Measurements from ENCODE around the gene CFAP73.

DNA sequence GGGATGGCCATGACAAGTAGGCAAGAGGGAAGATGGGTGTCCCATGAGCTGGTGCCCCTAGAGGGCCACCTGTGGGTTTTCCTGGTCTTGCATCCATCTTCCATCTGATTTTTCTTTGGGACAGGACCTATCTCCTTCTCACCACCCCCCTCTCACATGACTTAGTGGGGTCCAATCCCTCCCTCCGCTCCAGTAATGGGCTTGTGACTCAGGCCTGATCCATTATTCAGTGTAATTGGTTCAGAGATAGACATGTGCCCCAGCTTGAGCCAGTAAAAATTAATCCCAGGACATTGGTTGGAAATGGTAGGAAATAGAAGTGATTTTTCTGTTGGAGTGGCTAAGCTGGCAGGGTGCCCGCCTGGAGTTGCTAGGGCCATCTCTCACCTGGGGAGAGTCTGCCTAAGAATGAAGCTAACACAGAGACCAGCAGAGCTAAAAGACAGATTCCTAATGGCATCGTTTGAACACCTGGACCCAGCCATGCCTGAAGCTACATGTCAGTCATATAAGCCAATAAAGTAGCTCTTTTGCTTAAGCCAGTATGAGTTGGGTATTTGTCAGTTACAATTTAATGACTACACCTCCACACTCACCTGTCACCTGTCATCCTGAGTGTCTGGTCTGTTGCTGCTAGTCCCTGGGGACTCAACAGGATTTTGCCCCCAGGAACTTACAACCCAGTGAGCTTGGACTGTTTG, 28.7 kb upstream of the CFAP73 start:
- TF ChIP-seq, protein P1, sequence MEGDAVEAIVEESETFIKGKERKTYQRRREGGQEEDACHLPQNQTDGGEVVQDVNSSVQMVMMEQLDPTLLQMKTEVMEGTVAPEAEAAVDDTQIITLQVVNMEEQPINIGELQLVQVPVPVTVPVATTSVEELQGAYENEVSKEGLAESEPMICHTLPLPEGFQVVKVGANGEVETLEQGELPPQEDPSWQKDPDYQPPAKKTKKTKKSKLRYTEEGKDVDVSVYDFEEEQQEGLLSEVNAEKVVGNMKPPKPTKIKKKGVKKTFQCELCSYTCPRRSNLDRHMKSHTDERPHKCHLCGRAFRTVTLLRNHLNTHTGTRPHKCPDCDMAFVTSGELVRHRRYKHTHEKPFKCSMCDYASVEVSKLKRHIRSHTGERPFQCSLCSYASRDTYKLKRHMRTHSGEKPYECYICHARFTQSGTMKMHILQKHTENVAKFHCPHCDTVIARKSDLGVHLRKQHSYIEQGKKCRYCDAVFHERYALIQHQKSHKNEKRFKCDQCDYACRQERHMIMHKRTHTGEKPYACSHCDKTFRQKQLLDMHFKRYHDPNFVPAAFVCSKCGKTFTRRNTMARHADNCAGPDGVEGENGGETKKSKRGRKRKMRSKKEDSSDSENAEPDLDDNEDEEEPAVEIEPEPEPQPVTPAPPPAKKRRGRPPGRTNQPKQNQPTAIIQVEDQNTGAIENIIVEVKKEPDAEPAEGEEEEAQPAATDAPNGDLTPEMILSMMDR (IDR thresholded peaks at IDR 0.05) = no peak
- TF ChIP-seq, protein P2, sequence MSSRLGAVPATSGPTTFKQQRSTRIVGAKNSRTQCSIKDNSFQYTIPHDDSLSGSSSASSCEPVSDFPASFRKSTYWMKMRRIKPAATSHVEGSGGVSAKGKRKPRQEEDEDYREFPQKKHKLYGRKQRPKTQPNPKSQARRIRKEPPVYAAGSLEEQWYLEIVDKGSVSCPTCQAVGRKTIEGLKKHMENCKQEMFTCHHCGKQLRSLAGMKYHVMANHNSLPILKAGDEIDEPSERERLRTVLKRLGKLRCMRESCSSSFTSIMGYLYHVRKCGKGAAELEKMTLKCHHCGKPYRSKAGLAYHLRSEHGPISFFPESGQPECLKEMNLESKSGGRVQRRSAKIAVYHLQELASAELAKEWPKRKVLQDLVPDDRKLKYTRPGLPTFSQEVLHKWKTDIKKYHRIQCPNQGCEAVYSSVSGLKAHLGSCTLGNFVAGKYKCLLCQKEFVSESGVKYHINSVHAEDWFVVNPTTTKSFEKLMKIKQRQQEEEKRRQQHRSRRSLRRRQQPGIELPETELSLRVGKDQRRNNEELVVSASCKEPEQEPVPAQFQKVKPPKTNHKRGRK (CRISPR knock-in tag; IDR thresholded peaks at IDR 0.05; ENCODE audit: borderline replicate concordance) = no peak
- TF ChIP-seq, protein P3, sequence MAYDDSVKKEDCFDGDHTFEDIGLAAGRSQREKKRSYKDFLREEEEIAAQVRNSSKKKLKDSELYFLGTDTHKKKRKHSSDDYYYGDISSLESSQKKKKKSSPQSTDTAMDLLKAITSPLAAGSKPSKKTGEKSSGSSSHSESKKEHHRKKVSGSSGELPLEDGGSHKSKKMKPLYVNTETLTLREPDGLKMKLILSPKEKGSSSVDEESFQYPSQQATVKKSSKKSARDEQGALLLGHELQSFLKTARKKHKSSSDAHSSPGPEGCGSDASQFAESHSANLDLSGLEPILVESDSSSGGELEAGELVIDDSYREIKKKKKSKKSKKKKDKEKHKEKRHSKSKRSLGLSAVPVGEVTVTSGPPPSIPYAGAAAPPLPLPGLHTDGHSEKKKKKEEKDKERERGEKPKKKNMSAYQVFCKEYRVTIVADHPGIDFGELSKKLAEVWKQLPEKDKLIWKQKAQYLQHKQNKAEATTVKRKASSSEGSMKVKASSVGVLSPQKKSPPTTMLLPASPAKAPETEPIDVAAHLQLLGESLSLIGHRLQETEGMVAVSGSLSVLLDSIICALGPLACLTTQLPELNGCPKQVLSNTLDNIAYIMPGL (CRISPR knock-in tag; IDR thresholded peaks at IDR 0.05) = no peak
- TF ChIP-seq ZNF121 (CRISPR knock-in tag; IDR thresholded peaks at IDR 0.05) (no peak), ZNF263 (CRISPR knock-in tag; IDR thresholded peaks at IDR 0.05; ENCODE audit: low read depth) (no peak), SOX15 (CRISPR knock-in tag; IDR thresholded peaks at IDR 0.05) (no peak), TCF7 (CRISPR knock-in tag; IDR thresholded peaks at IDR 0.05; ENCODE audit: low read depth) (no peak), CREM (CRISPR knock-in tag; IDR thresholded peaks at IDR 0.05) (no peak)
- TF ChIP-seq, protein P4, sequence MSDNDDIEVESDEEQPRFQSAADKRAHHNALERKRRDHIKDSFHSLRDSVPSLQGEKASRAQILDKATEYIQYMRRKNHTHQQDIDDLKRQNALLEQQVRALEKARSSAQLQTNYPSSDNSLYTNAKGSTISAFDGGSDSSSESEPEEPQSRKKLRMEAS (CRISPR knock-in tag; IDR thresholded peaks at IDR 0.05) = no peak
- TF ChIP-seq, protein P5, sequence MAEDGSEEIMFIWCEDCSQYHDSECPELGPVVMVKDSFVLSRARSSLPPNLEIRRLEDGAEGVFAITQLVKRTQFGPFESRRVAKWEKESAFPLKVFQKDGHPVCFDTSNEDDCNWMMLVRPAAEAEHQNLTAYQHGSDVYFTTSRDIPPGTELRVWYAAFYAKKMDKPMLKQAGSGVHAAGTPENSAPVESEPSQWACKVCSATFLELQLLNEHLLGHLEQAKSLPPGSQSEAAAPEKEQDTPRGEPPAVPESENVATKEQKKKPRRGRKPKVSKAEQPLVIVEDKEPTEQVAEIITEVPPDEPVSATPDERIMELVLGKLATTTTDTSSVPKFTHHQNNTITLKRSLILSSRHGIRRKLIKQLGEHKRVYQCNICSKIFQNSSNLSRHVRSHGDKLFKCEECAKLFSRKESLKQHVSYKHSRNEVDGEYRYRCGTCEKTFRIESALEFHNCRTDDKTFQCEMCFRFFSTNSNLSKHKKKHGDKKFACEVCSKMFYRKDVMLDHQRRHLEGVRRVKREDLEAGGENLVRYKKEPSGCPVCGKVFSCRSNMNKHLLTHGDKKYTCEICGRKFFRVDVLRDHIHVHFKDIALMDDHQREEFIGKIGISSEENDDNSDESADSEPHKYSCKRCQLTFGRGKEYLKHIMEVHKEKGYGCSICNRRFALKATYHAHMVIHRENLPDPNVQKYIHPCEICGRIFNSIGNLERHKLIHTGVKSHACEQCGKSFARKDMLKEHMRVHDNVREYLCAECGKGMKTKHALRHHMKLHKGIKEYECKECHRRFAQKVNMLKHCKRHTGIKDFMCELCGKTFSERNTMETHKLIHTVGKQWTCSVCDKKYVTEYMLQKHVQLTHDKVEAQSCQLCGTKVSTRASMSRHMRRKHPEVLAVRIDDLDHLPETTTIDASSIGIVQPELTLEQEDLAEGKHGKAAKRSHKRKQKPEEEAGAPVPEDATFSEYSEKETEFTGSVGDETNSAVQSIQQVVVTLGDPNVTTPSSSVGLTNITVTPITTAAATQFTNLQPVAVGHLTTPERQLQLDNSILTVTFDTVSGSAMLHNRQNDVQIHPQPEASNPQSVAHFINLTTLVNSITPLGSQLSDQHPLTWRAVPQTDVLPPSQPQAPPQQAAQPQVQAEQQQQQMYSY (CRISPR knock-in tag; IDR thresholded peaks at IDR 0.05) = no peak
